ENCODE data around the gene TEPSIN.

The TEPSIN gene

DNA sequence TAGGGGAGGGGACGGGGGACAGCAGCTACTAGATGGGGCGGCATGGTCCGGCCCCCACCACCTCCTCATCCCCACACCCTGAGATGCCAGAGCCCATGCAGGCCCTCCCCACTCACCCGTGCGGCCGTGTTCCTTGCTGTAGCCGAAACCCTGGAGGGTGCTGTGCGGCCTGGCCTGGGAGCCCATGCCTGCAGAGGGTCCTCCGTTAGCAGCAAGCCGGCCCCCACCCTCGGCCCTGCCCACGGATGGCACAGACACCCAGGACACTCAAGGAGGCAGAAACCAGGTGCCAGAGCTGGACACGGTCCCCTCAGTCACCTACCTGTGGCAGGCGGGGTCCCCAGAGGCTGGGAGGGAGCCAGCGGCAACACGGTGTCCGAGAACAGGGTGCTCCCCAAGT is 5.5 kb downstream of the TEPSIN start:
- Histone ChIP-seq H3K9ac (ENCODE audit: low read length) (no peak overlapping the region), H3F3A (ENCODE audit: insufficient read depth) (no peaks in the 10 kb centered on the region), H3K4me2 (ENCODE audit: low read depth, low read length, poor library complexity, severe bottlenecking) (no peak overlapping the region), H2AFZ (ENCODE audit: low read depth, low read length, severe bottlenecking) (no peak overlapping the region), H3K27ac (ENCODE audit: low read depth, low read length) (no peak overlapping the region), H3K27me3 (ENCODE audit: low read length) (no peaks in the 10 kb centered on the region), H3K79me2 (ENCODE audit: insufficient read depth, low read length) (peaks cover 11% of the 10 kb centered on the region), H4K20me1 (ENCODE audit: low read depth, low read length) (no peaks in the 10 kb centered on the region), H3K36me3 (ENCODE audit: low read length) (no peaks in the 10 kb centered on the region), H3K9me2 (replicated peaks; ENCODE audit: insufficient read depth, low read length) (no peaks in the 10 kb centered on the region), H3K4me3 (ENCODE audit: insufficient read depth, low read length, poor library complexity, severe bottlenecking) (no peak overlapping the region), H3K9me3 (ENCODE audit: insufficient read depth, low read length) (no peaks in the 10 kb centered on the region)
- TF ChIP-seq, protein P1, sequence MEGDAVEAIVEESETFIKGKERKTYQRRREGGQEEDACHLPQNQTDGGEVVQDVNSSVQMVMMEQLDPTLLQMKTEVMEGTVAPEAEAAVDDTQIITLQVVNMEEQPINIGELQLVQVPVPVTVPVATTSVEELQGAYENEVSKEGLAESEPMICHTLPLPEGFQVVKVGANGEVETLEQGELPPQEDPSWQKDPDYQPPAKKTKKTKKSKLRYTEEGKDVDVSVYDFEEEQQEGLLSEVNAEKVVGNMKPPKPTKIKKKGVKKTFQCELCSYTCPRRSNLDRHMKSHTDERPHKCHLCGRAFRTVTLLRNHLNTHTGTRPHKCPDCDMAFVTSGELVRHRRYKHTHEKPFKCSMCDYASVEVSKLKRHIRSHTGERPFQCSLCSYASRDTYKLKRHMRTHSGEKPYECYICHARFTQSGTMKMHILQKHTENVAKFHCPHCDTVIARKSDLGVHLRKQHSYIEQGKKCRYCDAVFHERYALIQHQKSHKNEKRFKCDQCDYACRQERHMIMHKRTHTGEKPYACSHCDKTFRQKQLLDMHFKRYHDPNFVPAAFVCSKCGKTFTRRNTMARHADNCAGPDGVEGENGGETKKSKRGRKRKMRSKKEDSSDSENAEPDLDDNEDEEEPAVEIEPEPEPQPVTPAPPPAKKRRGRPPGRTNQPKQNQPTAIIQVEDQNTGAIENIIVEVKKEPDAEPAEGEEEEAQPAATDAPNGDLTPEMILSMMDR (IDR thresholded peaks at IDR 0.05; ENCODE audit: insufficient read depth, low read length, poor library complexity, severe bottlenecking): no peak
- TF ChIP-seq EZH2phosphoT487 (conservative IDR thresholded peaks at IDR 0.05; ENCODE audit: low read length): no peak

DNA sequence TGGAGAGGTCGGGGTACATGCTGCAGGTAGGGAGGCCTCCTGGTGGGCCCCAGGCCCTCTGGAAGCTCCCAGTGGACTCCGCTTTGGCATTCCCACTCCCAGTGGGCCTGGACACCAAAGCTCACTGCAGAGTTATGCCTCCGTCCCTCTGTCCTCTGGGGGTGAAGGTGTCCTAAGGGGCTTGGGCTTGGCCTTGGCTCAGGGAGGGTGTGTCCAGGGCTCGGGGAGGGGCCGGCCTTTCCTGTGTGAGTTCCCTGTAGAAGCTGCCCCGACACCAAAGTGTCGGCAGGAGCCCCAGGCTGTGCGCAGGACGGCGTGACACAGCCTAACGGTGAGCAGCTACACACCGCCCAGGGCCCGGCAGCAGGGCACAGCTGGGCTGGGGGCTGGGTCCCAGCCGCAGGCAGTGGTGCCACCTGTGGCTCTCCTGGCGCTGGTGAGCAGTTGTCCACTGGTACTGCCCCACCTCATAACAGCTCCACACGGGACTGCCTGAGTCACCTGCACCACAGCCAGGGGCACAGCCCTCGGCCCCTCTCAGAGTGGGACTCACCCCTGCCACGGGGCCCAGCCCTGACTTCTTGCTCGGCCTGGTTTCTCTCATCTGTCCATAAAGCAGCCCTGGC is 6.1 kb downstream of the TEPSIN start:
- H3K4me2 ChIP-seq (ENCODE audit: low read depth, low read length, poor library complexity, severe bottlenecking): no peak overlapping the region
- no peak overlapping the region for H3K27ac ChIP-seq (ENCODE audit: low read depth, low read length)
- no peaks in the 10 kb centered on the region for H3K36me3 ChIP-seq (ENCODE audit: low read length)
- no peaks in the 10 kb centered on the region for H3F3A ChIP-seq (ENCODE audit: insufficient read depth)
- H3K27me3 ChIP-seq (ENCODE audit: low read length): no peaks in the 10 kb centered on the region
- no peaks in the 10 kb centered on the region for H3K9me3 ChIP-seq (ENCODE audit: insufficient read depth, low read length)
- no peak overlapping the region for H2AFZ ChIP-seq (ENCODE audit: low read depth, low read length, severe bottlenecking)
- H3K9me2 ChIP-seq (replicated peaks; ENCODE audit: insufficient read depth, low read length): no peaks in the 10 kb centered on the region
- no peak overlapping the region for H3K9ac ChIP-seq (ENCODE audit: low read length)
- H3K79me2 ChIP-seq (ENCODE audit: insufficient read depth, low read length): peaks cover 5% of the 10 kb centered on the region; the same call in 1 of the 2 replicates
- no peaks in the 10 kb centered on the region for H4K20me1 ChIP-seq (ENCODE audit: low read depth, low read length)
- H3K4me3 ChIP-seq (ENCODE audit: insufficient read depth, low read length, poor library complexity, severe bottlenecking): no peak overlapping the region
- TF ChIP-seq, protein P1 (IDR thresholded peaks at IDR 0.05; ENCODE audit: insufficient read depth, low read length, poor library complexity, severe bottlenecking): no peak
- TF ChIP-seq EZH2phosphoT487 (conservative IDR thresholded peaks at IDR 0.05; ENCODE audit: low read length): no peak

DNA sequence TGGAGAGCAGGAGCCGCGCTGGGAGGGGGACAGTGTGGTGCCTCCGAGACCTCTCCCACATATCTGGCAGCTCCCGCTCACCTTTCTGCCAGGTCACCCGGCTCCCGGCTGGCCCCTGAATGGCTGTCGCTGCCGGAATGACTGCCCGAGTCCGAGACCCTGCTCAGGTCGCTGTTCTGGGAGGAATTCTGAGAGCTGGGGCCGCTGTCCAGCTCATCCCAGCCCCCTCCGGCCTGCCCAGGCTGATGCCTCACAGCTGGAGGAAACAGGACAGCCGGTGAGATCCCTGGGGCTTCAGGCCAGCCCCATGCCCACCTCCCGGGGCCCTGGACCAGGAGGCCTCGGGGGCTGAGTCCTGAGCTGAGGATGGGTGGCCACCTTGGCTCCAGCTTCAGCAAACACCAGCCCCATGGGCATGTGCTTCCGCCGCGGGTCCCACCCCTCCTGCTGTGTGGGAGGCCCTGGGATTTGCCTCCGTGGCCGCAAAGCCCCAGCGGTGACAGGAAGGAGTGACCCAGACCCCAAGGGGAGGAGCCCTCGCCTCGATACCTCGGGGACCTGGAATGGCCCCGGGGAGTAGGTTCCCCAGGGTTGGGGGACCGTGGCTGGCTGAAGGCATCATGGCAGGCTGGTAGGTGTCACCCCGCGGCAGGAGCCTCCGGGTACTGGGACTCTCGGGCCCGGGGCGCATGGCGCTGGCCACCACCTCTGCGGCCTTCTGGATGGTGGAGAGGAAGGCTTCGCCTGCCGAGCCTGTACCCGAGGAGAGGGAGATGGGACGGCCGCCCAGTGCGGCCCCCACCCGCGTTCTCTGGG is 6.9 kb downstream of the TEPSIN start:
- no peak overlapping the region for H3K27ac ChIP-seq (ENCODE audit: low read depth, low read length)
- no peak overlapping the region for H3K4me2 ChIP-seq (ENCODE audit: low read depth, low read length, poor library complexity, severe bottlenecking)
- H3K9ac ChIP-seq (ENCODE audit: low read length): no peak overlapping the region
- H2AFZ ChIP-seq (ENCODE audit: low read depth, low read length, severe bottlenecking): no peak overlapping the region
- TF ChIP-seq EZH2phosphoT487 (conservative IDR thresholded peaks at IDR 0.05; ENCODE audit: low read length): no peak
- TF ChIP-seq, protein P1 (IDR thresholded peaks at IDR 0.05; ENCODE audit: insufficient read depth, low read length, poor library complexity, severe bottlenecking): no peak
- H3K4me3 ChIP-seq (ENCODE audit: insufficient read depth, low read length, poor library complexity, severe bottlenecking): no peak overlapping the region
- H3K27me3 ChIP-seq (ENCODE audit: low read length): no peaks in the 10 kb centered on the region
- H3K9me2 ChIP-seq (replicated peaks; ENCODE audit: insufficient read depth, low read length): no peaks in the 10 kb centered on the region
- no peaks in the 10 kb centered on the region for H3K36me3 ChIP-seq (ENCODE audit: low read length)
- H3K9me3 ChIP-seq (ENCODE audit: insufficient read depth, low read length): no peaks in the 10 kb centered on the region
- H3F3A ChIP-seq (ENCODE audit: insufficient read depth): no peaks in the 10 kb centered on the region
- H4K20me1 ChIP-seq (ENCODE audit: low read depth, low read length): no peaks in the 10 kb centered on the region
- H3K79me2 ChIP-seq (ENCODE audit: insufficient read depth, low read length): no peaks in the 10 kb centered on the region; the same call in 1 of the 2 replicates
